ENCODE data around the gene PARP2. TPM values are rescaled to one million over a fixed set of nuclear protein-coding genes. Genes with fewer than 3 reads are reported as not detected.
"Not testable (repeated sequence)": the region's sequence is repeated elsewhere in the genome, so short reads cannot be mapped to it uniquely, and the experiment has no call there.

The PARP2 gene
- polyA plus RNA-seq, 1 donor from 2014 or later, result 78.7 TPM

GRCh38 chr14:20350860-20351259, 7.4 kb downstream of the PARP2 start:
- no peaks in the 10 kb centered on the region for H3K9me3 ChIP-seq (ENCODE audit: low read length)
- no peaks in the 10 kb centered on the region for H3F3A ChIP-seq (ENCODE audit: insufficient read depth, low read length, poor library complexity, severe bottlenecking)
- no peaks in the 10 kb centered on the region for H3K27me3 ChIP-seq (ENCODE audit: insufficient read depth, low read depth, low read length)
- H3K79me2 ChIP-seq (replicated peaks; ENCODE audit: insufficient read depth, low read length), result no peaks in the 10 kb centered on the region
- no peaks in the 10 kb centered on the region for H3K9me2 ChIP-seq (ENCODE audit: insufficient read depth, low read length)
- no peak overlapping the region for H3K9ac ChIP-seq (ENCODE audit: low read length)
- TF ChIP-seq REST (IDR thresholded peaks at IDR 0.05; ENCODE audit: borderline replicate concordance) (no peak), POLR2AphosphoS5 (IDR thresholded peaks at IDR 0.05) (no peak), MXI1 (conservative IDR thresholded peaks at IDR 0.05; ENCODE audit: poor library complexity, severe bottlenecking) (no peak), RAD21 (conservative IDR thresholded peaks at IDR 0.05) (no peak), TAF1 (IDR thresholded peaks at IDR 0.05; ENCODE audit: low read depth) (no peak), SMC3 (conservative IDR thresholded peaks at IDR 0.05; ENCODE audit: poor library complexity) (no peak), EZH2 (IDR thresholded peaks at IDR 0.05; ENCODE audit: borderline replicate concordance, insufficient read depth, low read length, poor library complexity, severe bottlenecking) (no peak), EP300 (conservative IDR thresholded peaks at IDR 0.05; ENCODE audit: poor library complexity, severe bottlenecking) (no peak), CTCF (IDR thresholded peaks at IDR 0.05; ENCODE audit: poor library complexity, severe bottlenecking) (no peak)
- H3K4me2 ChIP-seq (ENCODE audit: low read length), result no peak overlapping the region
- H2AFZ ChIP-seq (ENCODE audit: low read depth, low read length), result no peak overlapping the region
- no peaks in the 10 kb centered on the region for H4K20me1 ChIP-seq (ENCODE audit: insufficient read depth)
- no peak overlapping the region for H3K27ac ChIP-seq (ENCODE audit: low read length)
- no peak overlapping the region for H3K4me3 ChIP-seq (ENCODE audit: low read length)
- peaks cover 5% of the 10 kb centered on the region for H3K36me3 ChIP-seq (ENCODE audit: insufficient read depth, low read length)

- Histone ChIP-seq H3K9me2 (ENCODE audit: insufficient read depth, low read length) (no peaks in the 10 kb centered on the region), H3K9me3 (ENCODE audit: low read length) (no peaks in the 10 kb centered on the region), H3K4me2 (ENCODE audit: low read length) (no peak overlapping the region), H3K4me3 (ENCODE audit: low read length) (no peak overlapping the region), H3F3A (ENCODE audit: insufficient read depth, low read length, poor library complexity, severe bottlenecking) (no peaks in the 10 kb centered on the region), H2AFZ (ENCODE audit: low read depth, low read length) (no peak overlapping the region), H3K9ac (ENCODE audit: low read length) (no peak overlapping the region), H4K20me1 (ENCODE audit: insufficient read depth) (no peaks in the 10 kb centered on the region), H3K36me3 (ENCODE audit: insufficient read depth, low read length) (peaks cover 5% of the 10 kb centered on the region), H3K27ac (ENCODE audit: low read length) (no peak overlapping the region), H3K27me3 (ENCODE audit: insufficient read depth, low read depth, low read length) (no peaks in the 10 kb centered on the region), H3K79me2 (replicated peaks; ENCODE audit: insufficient read depth, low read length) (no peaks in the 10 kb centered on the region)
- TF ChIP-seq RAD21 (conservative IDR thresholded peaks at IDR 0.05) (no peak), EP300 (conservative IDR thresholded peaks at IDR 0.05; ENCODE audit: poor library complexity, severe bottlenecking) (no peak), EZH2 (IDR thresholded peaks at IDR 0.05; ENCODE audit: borderline replicate concordance, insufficient read depth, low read length, poor library complexity, severe bottlenecking) (no peak), POLR2AphosphoS5 (IDR thresholded peaks at IDR 0.05) (no peak), CTCF (IDR thresholded peaks at IDR 0.05; ENCODE audit: poor library complexity, severe bottlenecking) (no peak), TAF1 (IDR thresholded peaks at IDR 0.05; ENCODE audit: low read depth) (no peak), REST (IDR thresholded peaks at IDR 0.05; ENCODE audit: borderline replicate concordance) (no peak), MXI1 (conservative IDR thresholded peaks at IDR 0.05; ENCODE audit: poor library complexity, severe bottlenecking) (no peak), SMC3 (conservative IDR thresholded peaks at IDR 0.05; ENCODE audit: poor library complexity) (no peak)
Observed at GRCh38 chr14:20356422-20356821, 13.0 kb downstream of the PARP2 start.

GRCh38 chr14:20358474-20358873, 15.0 kb downstream of the PARP2 start:
- not testable (repeated sequence) for H3K4me2 ChIP-seq (ENCODE audit: low read length); H3K4me3 ChIP-seq (ENCODE audit: low read length); H3F3A ChIP-seq (ENCODE audit: insufficient read depth, low read length, poor library complexity, severe bottlenecking); H4K20me1 ChIP-seq (ENCODE audit: insufficient read depth); H3K79me2 ChIP-seq (replicated peaks; ENCODE audit: insufficient read depth, low read length); H3K9ac ChIP-seq (ENCODE audit: low read length); H3K27ac ChIP-seq (ENCODE audit: low read length); H3K9me2 ChIP-seq (ENCODE audit: insufficient read depth, low read length); H3K9me3 ChIP-seq (ENCODE audit: low read length); H2AFZ ChIP-seq (ENCODE audit: low read depth, low read length); H3K36me3 ChIP-seq (ENCODE audit: insufficient read depth, low read length); H3K27me3 ChIP-seq (ENCODE audit: insufficient read depth, low read depth, low read length)
